Adipocyte (in vitro differentiated cells): ENCODE measurements around the gene SNX7.

Experiments used
- DNase-seq: peaks from one replicate; pipeline ENCODE4 v3.0.0-alpha.2; 2015; ENCODE audit warnings: low read depth
- H3K27me3 ChIP-seq: replicated peaks from 2 replicates; pipeline ENCODE4 v1.7.0; 2013; ENCODE audit warnings: mild to moderate bottlenecking, low read length, moderate library complexity; ENCODE audit not compliant: control insufficient read depth, insufficient read depth
- H3K36me3 ChIP-seq: 2 replicates; pipeline ENCODE4 v1.7.0; 2013; ENCODE audit warnings: low read length, mild to moderate bottlenecking, moderate library complexity; ENCODE audit not compliant: control insufficient read depth, insufficient read depth, severe bottlenecking
- H3K4me1 ChIP-seq: 2 replicates; pipeline ENCODE4 v1.7.0; 2013; ENCODE audit warnings: mild to moderate bottlenecking, low read length, moderate library complexity; ENCODE audit not compliant: control insufficient read depth, insufficient read depth
- H3K4me3 ChIP-seq: 2 replicates; pipeline ENCODE4 v1.7.0; 2013; ENCODE audit warnings: mild to moderate bottlenecking, low read length, moderate library complexity
- H3K9ac ChIP-seq: 2 replicates; pipeline ENCODE4 v1.7.0; 2013; ENCODE audit warnings: mild to moderate bottlenecking, low read length, moderate library complexity
- H3K9me3 ChIP-seq: 2 replicates; pipeline ENCODE4 v1.7.0; 2013; ENCODE audit warnings: mild to moderate bottlenecking, low read length, moderate library complexity; ENCODE audit not compliant: control insufficient read depth

The SNX7 gene

GRCh38 chr1:98672189-98672588 lies 10.7 kb downstream of the SNX7 start:
- Histone ChIP-seq H3K4me1 (peaks cover 53% of the 10 kb centered on the region), H3K9me3 (no peaks in the 10 kb centered on the region), H3K36me3 (no peaks in the 10 kb centered on the region), H3K4me3 (no peak overlapping the region), H3K9ac (no peak overlapping the region), H3K27me3 (no peaks in the 10 kb centered on the region)
- DNase-seq, result no peak

- H3K9me3 ChIP-seq, result no peaks in the 10 kb centered on the region
- no peaks in the 10 kb centered on the region for H3K36me3 ChIP-seq
- no peak for DNase-seq
- peaks cover 43% of the 10 kb centered on the region for H3K4me1 ChIP-seq
- no peaks in the 10 kb centered on the region for H3K27me3 ChIP-seq
- no peak overlapping the region for H3K9ac ChIP-seq
- no peak overlapping the region for H3K4me3 ChIP-seq
These were observed 12.7 kb downstream of the SNX7 start for GRCh38 chr1:98674075-98674781.

GRCh38 chr1:98675282-98675681 lies 13.8 kb downstream of the SNX7 start:
- Histone ChIP-seq H3K9ac (no peak overlapping the region), H3K27me3 (no peaks in the 10 kb centered on the region), H3K4me1 (peaks cover 34% of the 10 kb centered on the region), H3K9me3 (no peaks in the 10 kb centered on the region), H3K36me3 (no peaks in the 10 kb centered on the region), H3K4me3 (no peak overlapping the region)
- DNase-seq, result no peak

- no peaks in the 10 kb centered on the region for H3K36me3 ChIP-seq
- H3K4me3 ChIP-seq, result no peak overlapping the region
- H3K4me1 ChIP-seq, result peaks cover 25% of the 10 kb centered on the region
- H3K27me3 ChIP-seq, result no peaks in the 10 kb centered on the region
- H3K9ac ChIP-seq, result no peak overlapping the region
- H3K9me3 ChIP-seq, result no peaks in the 10 kb centered on the region
- peak; percentile 54 for DNase-seq
These were observed 15.8 kb downstream of the SNX7 start for GRCh38 chr1:98677288-98677687.

- no peak overlapping the region for H3K4me3 ChIP-seq
- peaks cover 4% of the 10 kb centered on the region for H3K4me1 ChIP-seq
- H3K27me3 ChIP-seq, result no peaks in the 10 kb centered on the region
- H3K36me3 ChIP-seq, result peaks cover 12% of the 10 kb centered on the region
- H3K9me3 ChIP-seq, result no peaks in the 10 kb centered on the region
- no peak for DNase-seq
- no peak overlapping the region for H3K9ac ChIP-seq
These were observed 20.3 kb downstream of the SNX7 start for GRCh38 chr1:98681812-98682211.

GRCh38 chr1:98688110-98688739 lies 26.7 kb downstream of the SNX7 start:
- Histone ChIP-seq H3K9ac (no peak overlapping the region), H3K36me3 (peaks cover 18% of the 10 kb centered on the region), H3K27me3 (no peaks in the 10 kb centered on the region), H3K4me3 (no peak overlapping the region), H3K9me3 (no peaks in the 10 kb centered on the region), H3K4me1 (no peaks in the 10 kb centered on the region)
- DNase-seq, result no peak

GRCh38 chr1:98690576-98690975 lies 29.1 kb downstream of the SNX7 start:
- H3K27me3 ChIP-seq, result no peaks in the 10 kb centered on the region
- no peaks in the 10 kb centered on the region for H3K4me1 ChIP-seq
- no peaks in the 10 kb centered on the region for H3K9me3 ChIP-seq
- H3K4me3 ChIP-seq, result no peak overlapping the region
- peaks cover 18% of the 10 kb centered on the region for H3K36me3 ChIP-seq
- DNase-seq, result no peak
- H3K9ac ChIP-seq, result no peak overlapping the region

GRCh38 chr1:98692482-98692881 lies 31.0 kb downstream of the SNX7 start:
- Histone ChIP-seq H3K36me3 (peaks cover 3% of the 10 kb centered on the region), H3K4me3 (no peak overlapping the region), H3K9me3 (no peaks in the 10 kb centered on the region), H3K9ac (no peak overlapping the region), H3K4me1 (no peaks in the 10 kb centered on the region), H3K27me3 (no peaks in the 10 kb centered on the region)
- no peak for DNase-seq

GRCh38 chr1:98693385-98693784 lies 31.9 kb downstream of the SNX7 start:
- DNase-seq, result no peak
- Histone ChIP-seq H3K4me1 (no peaks in the 10 kb centered on the region), H3K9me3 (no peaks in the 10 kb centered on the region), H3K36me3 (peaks cover 3% of the 10 kb centered on the region), H3K9ac (no peak overlapping the region), H3K27me3 (no peaks in the 10 kb centered on the region), H3K4me3 (no peak overlapping the region)

GRCh38 chr1:98696077-98696476 lies 34.6 kb downstream of the SNX7 start:
- Histone ChIP-seq H3K9me3 (no peaks in the 10 kb centered on the region), H3K4me3 (no peak overlapping the region), H3K36me3 (peaks cover 9% of the 10 kb centered on the region), H3K9ac (no peak overlapping the region), H3K27me3 (no peaks in the 10 kb centered on the region), H3K4me1 (no peaks in the 10 kb centered on the region)
- no peak for DNase-seq

- no peak overlapping the region for H3K4me3 ChIP-seq
- H3K9me3 ChIP-seq, result no peaks in the 10 kb centered on the region
- peaks cover 1% of the 10 kb centered on the region for H3K4me1 ChIP-seq
- H3K27me3 ChIP-seq, result no peaks in the 10 kb centered on the region
- peaks cover 5% of the 10 kb centered on the region for H3K36me3 ChIP-seq
- no peak for DNase-seq
- no peak overlapping the region for H3K9ac ChIP-seq
These were observed 36.3 kb downstream of the SNX7 start for GRCh38 chr1:98697781-98698180.

GRCh38 chr1:98698625-98699024 lies 37.1 kb downstream of the SNX7 start:
- H3K27me3 ChIP-seq, result no peaks in the 10 kb centered on the region
- H3K9ac ChIP-seq, result no peak overlapping the region
- H3K9me3 ChIP-seq, result no peaks in the 10 kb centered on the region
- no peak for DNase-seq
- H3K36me3 ChIP-seq, result peaks cover 5% of the 10 kb centered on the region
- H3K4me1 ChIP-seq, result peaks cover 7% of the 10 kb centered on the region
- H3K4me3 ChIP-seq, result no peak overlapping the region
